ENCODE data around the gene LRP10.

The LRP10 gene

DNA sequence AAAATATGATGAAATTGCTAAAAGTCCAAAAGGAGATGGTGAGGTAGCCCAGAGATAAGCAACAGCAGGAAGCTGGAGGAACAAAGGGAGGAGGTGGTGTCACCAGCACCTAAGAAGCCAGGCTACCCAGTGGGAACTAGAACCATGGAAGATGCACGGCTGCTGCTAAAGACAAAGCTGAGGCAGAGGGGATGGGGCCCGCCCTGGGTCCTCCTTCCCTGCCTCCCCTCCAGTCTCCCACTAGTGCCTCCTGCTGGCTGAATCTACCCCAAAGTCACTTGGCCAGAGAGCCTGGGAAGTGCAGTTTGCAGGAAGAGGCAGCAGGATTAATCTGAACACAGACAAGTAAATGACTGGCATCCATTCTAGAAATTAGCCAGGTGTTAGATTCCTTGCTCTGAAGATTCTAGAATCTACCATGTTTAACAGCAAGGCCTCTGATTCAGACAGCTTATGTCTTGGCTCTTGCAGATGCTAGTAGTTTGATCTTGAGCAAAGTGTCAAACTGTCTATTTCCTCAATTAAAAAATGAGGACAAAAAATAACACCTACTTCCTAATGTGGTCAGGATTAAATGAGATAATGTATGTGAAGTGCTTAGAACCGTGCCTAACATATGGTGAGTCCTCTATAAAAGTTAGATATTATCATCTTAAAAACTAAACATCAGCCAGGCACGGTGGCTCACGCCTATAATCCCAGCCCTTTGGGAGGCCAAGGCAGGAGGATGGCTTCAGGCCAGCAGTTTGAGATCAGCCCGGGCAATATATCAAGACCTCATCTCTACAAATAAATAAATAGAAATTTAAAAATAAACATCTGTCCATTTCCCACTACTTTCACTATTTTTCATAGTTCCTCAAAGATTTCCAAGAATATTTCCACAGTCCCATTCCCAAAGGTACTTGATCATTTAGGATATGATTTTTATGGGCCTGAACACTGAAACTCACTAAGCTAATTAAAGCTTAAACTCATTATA lies 5.8 kb upstream of the LRP10 start:
- no peak for DNase-seq (ENCODE audit: low spot score)

DNA sequence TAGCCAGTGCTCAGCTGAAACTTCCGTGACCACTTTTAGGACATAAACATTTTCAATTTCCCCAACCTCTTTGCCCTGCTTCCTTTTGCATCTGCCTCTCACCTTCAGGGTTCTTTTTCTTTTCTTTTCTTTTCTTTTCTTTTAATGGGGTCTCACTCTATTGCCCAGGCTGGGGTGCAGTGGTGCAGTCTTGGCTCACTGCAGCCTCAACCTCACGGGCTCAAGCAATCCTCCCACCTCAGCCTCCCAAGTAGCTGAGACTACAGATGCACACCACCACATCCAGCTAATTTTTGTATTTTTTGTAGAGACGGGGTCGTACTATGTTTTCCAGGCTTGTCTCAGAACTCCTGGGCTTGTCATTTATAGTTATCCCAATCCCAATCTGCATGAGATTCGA lies 4.7 kb upstream of the LRP10 start:
- no peak for DNase-seq (ENCODE audit: low spot score)

DNA sequence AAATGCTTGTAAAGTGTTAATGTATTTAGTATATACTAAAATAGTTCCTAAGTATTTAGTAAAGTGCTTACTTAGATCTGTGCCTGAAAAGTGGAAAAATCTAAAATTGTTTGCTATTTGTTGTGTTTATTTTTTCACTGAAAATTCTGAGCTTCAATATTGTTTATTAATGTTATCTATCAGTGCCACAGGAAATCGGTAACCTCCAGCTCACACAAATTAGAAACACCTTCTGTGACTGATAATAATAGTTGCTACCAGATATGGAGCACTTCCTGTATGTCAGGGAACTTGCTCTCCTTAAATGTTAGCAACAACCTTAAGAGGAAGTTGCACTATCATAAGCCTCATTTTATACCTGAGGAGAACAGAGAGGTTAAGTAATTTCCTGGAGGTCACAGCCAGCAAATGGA lies 723 bp upstream of the LRP10 start:
- no peak for DNase-seq (ENCODE audit: low spot score)

DNA sequence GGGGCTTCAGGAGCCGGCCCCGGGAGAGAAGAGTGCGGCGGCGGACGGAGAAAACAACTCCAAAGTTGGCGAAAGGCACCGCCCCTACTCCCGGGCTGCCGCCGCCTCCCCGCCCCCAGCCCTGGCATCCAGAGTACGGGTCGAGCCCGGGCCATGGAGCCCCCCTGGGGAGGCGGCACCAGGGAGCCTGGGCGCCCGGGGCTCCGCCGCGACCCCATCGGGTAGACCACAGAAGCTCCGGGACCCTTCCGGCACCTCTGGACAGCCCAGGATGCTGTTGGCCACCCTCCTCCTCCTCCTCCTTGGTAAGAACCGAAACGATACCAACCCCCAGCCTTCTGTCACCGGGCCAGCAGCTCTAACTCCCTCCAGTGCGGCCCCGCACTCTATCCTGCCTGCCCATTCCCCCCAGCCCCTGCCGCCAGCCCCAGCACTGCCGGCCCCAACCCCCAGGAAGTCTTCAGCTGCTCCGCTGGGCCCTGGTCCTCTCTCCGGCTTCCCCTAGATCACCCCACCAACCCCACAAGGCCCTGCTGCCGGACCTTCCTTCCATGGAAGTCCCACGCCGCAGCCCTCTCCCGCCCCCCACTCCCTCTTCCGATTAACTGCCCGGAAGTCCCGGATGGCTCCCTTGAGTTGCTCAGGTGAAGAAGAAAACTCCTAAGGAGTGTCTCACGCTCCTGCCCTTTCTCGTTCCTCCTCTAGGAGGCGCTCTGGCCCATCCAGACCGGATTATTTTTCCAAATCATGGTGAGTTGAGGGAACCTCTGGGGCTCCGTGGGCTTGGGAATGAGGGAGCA lies 693 bp downstream of the LRP10 start:
- peak; percentile 85 for DNase-seq (ENCODE audit: low spot score)

DNA sequence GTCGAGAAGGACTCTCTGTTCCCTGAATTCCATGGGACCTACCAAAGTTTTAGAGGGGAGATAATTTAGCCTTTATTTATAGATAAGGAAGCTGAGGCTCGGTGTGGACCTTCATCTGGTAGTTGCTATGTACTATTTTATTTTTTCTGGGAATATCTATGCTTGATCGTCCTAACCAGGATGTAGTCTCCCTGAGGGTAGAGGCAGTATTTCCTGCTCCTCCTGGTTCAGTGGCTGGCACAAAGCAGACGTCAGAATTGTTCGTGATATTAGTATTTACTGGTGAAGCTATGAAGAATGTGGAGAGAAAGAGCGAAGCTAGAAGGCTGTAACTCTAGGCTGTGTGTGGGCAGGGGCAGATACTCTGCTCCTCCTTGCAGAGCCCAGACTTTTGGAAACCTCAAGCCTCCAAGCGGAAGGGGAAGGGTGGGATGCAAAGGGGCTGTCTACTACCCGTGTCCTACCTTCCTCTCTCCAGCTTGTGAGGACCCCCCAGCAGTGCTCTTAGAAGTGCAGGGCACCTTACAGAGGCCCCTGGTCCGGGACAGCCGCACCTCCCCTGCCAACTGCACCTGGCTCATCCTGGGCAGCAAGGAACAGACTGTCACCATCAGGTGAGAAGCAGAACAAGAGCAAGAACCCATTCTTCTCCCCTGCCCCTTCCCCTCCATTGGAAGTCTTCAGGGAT lies 1.4 kb downstream of the LRP10 start:
- DNase-seq (ENCODE audit: low spot score): no peak

DNA sequence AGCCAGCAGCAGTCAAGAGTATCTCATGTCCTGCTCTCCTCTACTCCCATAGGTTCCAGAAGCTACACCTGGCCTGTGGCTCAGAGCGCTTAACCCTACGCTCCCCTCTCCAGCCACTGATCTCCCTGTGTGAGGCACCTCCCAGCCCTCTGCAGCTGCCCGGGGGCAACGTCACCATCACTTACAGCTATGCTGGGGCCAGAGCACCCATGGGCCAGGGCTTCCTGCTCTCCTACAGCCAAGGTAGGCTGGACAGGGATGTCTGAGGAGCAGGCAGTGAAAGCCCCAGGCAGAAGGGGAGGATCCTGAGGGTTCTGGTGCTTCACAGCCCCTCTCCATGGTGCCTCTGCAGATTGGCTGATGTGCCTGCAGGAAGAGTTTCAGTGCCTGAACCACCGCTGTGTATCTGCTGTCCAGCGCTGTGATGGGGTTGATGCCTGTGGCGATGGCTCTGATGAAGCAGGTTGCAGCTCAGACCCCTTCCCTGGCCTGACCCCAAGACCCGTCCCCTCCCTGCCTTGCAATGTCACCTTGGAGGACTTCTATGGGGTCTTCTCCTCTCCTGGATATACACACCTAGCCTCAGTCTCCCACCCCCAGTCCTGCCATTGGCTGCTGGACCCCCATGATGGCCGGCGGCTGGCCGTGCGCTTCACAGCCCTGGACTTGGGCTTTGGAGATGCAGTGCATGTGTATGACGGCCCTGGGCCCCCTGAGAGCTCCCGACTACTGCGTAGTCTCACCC lies 3.6 kb downstream of the LRP10 start:
- no peak for DNase-seq (ENCODE audit: low spot score)

DNA sequence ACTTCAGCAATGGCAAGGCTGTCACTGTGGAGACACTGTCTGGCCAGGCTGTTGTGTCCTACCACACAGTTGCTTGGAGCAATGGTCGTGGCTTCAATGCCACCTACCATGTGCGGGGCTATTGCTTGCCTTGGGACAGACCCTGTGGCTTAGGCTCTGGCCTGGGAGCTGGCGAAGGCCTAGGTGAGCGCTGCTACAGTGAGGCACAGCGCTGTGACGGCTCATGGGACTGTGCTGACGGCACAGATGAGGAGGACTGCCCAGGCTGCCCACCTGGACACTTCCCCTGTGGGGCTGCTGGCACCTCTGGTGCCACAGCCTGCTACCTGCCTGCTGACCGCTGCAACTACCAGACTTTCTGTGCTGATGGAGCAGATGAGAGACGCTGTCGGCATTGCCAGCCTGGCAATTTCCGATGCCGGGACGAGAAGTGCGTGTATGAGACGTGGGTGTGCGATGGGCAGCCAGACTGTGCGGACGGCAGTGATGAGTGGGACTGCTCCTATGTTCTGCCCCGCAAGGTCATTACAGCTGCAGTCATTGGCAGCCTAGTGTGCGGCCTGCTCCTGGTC lies 4.3 kb downstream of the LRP10 start:
- DNase-seq (ENCODE audit: low spot score): no peak

DNA sequence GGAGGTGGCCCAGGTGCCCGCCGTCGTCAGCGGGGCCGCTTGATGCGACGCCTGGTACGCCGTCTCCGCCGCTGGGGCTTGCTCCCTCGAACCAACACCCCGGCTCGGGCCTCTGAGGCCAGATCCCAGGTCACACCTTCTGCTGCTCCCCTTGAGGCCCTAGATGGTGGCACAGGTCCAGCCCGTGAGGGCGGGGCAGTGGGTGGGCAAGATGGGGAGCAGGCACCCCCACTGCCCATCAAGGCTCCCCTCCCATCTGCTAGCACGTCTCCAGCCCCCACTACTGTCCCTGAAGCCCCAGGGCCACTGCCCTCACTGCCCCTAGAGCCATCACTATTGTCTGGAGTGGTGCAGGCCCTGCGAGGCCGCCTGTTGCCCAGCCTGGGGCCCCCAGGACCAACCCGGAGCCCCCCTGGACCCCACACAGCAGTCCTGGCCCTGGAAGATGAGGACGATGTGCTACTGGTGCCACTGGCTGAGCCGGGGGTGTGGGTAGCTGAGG lies 5.5 kb downstream of the LRP10 start:
- DNase-seq (ENCODE audit: low spot score): no peak

DNA sequence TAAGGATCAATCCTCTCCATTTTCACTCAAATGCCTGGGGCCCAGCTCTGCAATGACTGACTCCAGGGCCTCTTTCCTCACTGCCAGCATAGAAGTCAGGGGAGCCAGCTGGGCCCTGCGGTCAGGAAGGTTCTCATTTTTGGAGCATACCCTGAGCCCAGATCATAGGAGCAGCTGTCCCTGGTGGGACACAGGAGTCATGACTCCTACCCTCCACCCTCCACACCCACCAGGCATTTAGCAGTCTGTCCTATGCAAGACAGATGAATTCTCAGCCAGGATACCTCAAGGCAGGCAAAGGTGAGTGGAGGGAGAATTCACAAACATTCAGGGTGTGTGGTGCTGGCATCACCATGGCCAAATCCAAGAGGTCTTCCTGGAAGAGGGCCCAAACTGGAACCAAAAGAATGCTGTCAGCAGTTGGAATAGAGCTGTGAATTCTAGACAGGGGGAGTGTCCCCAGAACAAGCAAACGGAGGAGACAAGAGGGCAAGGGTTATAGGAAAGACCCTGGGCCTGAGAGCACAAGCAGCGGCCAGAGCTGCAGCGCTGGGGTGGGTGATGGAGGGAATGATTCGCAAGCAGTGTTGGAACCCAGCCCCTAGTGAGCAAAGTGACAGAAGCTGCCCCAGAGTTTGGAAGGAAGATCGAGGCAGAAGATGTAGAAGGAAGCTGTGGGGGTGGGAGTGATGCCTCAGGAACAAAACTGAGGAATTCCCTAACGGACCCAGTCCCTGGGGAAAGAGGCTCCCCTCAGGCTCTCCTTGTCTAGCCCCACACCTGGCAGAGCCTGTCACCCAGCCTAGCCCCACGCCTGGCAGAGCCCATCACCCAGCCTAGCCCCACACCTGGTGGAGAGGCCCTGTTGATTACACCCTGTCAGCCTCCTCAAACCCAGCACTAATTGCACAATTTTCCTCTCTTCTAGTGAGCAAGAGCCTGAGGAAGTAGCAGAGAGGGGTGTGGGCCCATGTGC lies 7.0 kb downstream of the LRP10 start:
- DNase-seq (ENCODE audit: low spot score): no peak

DNA sequence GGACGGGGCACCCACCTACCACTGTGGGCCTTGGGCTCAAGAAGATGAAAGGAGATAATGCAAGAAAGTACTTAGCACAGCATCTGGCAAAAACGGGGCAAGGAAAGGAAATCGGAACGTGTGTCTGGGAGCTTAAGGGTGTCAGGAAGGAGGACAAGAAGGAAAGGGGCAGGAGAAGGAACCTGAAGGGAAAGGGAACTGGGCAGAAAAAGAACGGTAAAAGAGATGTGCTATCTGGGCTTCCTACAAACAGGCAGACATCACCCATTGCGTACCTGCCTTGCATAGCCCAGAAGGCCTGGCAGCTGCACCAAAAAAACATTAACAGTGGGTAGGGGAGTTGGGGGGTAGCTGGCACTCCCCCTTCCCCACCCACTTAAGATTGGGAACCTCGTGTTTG lies 10.5 kb downstream of the LRP10 start:
- DNase-seq (ENCODE audit: low spot score): no peak

DNA sequence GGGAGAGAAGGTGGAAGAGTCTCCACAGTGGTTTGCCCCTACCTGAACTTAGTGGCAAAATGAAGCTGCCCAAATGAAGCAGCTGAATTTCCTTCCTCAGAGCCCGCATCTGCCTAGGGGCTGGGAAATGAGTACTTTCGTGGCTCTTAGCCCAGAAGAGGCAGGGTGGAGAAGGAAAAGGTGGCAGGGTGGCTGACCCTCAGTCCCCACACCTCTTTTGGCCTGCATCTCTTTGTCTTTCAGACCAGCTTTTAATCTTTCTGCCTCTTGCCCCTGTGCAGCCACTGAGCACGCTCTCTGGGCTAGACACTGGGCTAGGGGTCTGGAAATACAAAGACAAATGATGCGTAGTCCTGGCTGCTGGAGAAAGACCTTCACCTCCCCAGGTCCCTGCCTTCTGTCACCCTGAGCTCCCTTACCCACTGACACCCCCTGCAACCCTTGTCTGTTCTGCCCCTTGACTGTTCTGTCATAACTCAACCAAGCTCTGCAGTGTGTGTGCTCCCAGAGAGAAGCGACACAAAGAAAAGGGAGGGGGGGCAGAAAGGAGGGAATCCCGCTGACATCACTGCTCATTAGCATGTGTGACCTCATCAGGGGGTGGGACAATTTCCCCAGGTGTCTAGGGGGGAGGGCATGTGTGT lies 11.1 kb downstream of the LRP10 start:
- peak; percentile 85 for DNase-seq (ENCODE audit: low spot score)

DNA sequence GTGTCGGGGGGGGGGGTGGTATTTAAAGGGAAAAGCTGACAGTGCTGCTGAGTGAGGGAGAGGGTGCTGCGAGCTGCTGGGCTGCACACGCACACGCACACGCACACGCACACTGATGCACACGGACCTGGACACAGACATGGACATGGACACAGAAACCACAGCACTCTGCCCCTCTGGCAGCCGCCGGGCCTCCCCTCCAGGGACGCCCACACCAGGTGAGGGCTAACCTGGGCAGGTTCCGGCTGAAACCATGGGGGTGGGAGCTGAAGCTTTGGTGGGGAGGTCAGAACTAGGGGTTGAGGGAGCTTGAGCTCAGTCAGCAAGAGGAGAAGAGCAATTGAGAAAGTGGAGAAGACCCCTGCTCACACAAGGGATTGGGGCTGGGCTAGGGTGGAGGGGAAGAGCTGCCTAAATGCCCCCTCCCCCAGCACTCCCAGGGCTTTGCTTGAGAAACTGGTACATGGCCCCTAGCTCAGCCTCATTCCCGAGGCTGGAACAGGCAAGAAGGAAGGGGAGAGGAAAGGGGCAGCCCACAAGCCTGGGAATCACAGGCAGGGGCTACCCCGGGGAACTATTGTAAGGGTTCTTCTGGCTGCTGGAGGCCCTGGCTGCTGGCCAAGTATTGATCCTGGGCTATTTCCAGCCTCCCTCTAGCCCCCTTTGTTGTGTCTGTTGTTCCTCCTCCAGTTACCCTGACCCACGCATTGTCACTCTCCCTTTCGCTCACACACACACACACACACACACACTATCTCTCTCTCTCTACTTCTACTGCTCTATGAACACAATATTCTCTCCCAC lies 11.8 kb downstream of the LRP10 start, which contains the start of gene REM2:
Gene REM2, plus strand, starts transcription at position 50 of the 804 bp plus-strand sequence. Its CDS starts 66 bp downstream, at position 116.
- DNase-seq (ENCODE audit: low spot score): peak; percentile 25

DNA sequence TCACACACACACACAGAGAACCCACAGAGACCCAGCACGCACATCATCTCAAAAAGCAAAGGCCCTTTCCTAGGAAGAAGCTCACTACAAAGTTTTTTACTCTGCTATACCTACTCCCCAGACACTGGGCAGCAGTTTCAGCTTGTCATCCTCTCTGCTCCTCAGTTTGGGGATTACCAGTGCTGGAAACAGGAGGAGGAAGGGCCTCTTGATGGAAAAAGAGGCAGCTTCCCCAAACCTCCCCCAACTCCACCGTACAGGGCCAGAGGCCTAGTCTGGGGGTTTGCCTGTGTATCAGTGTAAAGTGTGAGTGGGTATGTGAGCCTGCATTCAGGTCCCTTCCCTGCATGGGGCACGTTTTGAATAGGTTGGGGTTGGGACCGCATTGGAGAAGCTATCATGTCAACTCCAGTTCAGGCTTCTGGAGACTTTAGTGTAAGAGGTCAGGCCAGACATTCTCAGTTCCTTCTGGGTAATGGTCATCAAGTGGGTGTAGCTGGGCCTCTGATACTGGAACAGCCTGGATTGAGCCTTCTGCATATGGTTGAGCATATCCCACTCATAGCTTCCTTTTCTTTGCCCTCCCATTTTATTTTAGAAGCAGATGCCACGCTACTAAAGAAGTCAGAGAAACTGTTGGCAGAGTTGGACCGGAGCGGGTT lies 12.7 kb downstream of the LRP10 start:
- no peak for DNase-seq (ENCODE audit: low spot score)

DNA sequence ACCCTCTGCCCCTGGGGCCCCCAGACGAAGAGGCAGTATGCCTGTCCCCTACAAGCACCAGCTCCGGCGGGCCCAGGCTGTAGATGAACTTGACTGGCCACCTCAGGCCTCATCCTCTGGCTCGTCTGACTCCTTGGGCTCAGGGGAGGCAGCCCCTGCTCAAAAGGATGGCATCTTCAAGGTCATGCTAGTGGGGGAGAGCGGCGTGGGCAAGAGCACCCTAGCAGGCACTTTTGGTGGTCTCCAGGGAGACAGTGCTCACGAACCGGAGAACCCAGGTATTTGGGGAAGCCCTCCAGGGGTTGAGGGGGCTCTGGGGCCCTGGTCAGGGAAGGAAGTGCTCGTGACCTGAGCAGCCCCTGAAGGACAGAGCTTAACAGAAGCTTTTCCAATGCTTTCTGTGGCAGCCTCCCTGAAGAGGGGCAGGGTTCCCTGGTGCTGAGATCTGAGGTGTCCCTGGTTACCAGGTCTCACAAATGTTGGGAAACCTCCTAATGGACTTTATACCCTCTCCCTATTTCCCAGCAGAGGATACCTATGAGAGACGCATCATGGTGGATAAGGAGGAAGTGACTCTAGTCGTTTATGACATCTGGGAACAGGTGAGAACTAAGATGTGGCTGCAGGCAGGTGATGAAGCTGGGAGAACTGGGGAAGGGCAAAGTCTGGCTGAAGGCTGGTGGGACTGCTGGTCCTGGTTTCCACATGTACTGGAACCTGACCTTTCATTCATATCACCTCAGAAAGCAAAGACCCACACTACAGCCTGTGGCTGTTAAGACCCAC lies 13.4 kb downstream of the LRP10 start:
- DNase-seq (ENCODE audit: low spot score): no peak

DNA sequence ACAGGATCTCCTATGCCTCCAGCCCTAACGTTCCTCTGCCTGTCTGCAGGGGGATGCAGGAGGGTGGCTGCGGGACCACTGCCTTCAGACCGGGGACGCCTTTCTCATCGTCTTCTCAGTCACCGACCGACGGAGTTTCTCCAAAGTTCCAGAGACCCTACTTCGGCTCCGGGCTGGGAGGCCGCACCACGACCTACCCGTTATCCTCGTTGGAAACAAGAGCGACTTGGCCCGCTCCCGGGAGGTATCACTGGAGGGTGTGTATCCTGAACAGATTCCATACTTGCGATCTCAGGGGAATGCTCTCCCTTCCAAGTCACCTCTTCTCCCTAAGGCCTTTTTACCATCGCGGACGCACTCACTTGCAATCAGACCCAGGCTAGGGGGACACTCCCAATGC lies 14.4 kb downstream of the LRP10 start:
- DNase-seq (ENCODE audit: low spot score): no peak

DNA sequence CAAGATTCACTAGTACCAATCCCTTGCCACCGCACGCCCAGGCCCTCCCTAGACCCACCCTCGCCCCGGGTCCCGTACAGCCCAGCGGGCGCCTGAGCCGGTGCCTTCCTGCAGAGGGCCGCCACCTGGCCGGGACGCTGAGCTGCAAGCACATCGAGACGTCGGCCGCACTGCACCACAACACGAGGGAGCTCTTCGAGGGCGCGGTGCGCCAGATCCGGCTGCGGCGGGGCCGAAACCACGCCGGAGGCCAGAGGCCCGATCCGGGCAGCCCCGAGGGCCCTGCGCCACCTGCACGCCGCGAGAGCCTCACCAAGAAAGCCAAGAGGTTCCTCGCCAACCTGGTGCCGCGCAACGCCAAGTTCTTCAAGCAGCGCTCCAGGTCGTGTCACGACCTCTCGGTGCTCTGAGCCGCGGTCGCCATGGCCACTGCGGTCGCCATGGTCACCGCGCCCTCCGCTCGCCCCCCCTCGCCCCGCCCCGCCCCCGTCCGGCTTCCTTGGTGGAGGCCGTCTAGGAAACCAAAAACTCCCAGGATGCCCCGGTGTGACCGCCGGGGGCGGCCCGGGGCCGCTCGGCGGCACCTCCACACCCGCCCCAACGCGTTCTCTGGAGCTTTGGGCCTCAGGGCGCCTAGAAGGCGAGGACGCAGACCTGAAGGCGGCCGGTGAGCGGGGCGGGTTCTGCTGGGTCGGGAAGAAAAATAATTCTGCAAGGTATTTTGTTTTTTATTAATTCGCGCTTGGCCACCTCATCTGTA lies 15.1 kb downstream of the LRP10 start:
- DNase-seq (ENCODE audit: low spot score): no peak

Measured in cerebellar cortex (tissue), 1 donor.